Stimulated activated naive B cell treated with anti-CD40 and anti-IgM and Interleukin-4, amounts not matched to agents 10 μg/mL and 1 μg/mL and 100 μg/mL, for 72 hours (primary cell): ENCODE data around the gene ZNF750.
"Not testable (repeated sequence)": the region's sequence is repeated elsewhere in the genome, so short reads cannot be mapped to it uniquely, and the experiment has no call there.

Source experiments
- ATAC-seq, 2 donors: fragments of 150-1000 bp; cut with Tn5 transposase; replicated peaks; 2 replicates each; pipeline ENCODE4 v1.10.0; 2021; ENCODE audit warnings: moderate library complexity in 1 of 2
- DNase-seq: peaks from one replicate; pipeline ENCODE4 v3.0.0; 2021
- H3K27ac Mint-ChIP-seq: one replicate; pipeline ENCODE4 v1.8.0; 2022; ENCODE audit warnings: mild to moderate bottlenecking, mixed read lengths
- H3K27me3 Mint-ChIP-seq, 2 donors: one replicate each; pipeline ENCODE4 v1.8.0; 2022; ENCODE audit warnings: mixed read lengths in 2 of 2
- H3K36me3 Mint-ChIP-seq, 2 donors: one replicate each; pipeline ENCODE4 v1.8.0; 2022; ENCODE audit warnings: mixed read lengths in 2 of 2, mild to moderate bottlenecking in 1 of 2
- H3K4me1 Mint-ChIP-seq, 2 donors: one replicate each; pipeline ENCODE4 v1.8.0; 2022; ENCODE audit warnings: mixed read lengths in 2 of 2, mild to moderate bottlenecking in 1 of 2
- H3K4me3 Mint-ChIP-seq, 2 donors: one replicate each; pipeline ENCODE4 v1.8.0; 2022; ENCODE audit warnings: mild to moderate bottlenecking in 2 of 2, mixed read lengths in 2 of 2, moderate library complexity in 1 of 2
- H3K9me3 Mint-ChIP-seq, 2 donors: one replicate each; pipeline ENCODE4 v1.8.0; 2022; ENCODE audit warnings: mixed read lengths in 2 of 2, mild to moderate bottlenecking in 1 of 2

Gene ZNF750

DNA sequence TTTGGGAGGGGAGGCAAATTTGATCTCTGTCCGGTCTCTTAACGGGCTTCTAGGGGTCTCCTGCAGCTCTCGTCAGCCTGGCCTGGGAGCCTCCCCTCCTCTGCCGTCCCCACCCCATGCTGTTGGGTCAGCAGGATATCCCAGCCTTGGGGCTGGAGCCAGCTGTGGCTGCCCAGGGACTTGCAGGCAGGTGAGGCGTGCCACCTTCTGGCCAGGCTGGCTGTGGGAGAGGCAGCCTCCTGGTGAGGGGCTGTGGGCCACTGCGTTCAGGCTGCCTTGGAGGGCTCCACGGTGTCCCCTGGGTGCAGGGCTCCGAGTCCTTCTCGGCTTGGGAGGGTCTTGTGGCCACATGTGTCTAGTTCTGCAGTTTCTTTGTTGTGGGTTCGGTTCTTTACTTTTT is 53.4 kb downstream of the ZNF750 start:
- Mint-ChIP-seq H3K4me3 (no peak overlapping the region), H3K27me3 (no peaks in the 10 kb centered on the region), H3K36me3 (peaks cover 17 to 51% of the 10 kb centered on the region in 2 donors), H3K4me1 (peaks cover 21 to 38% of the 10 kb centered on the region in 2 donors), H3K27ac (no peak overlapping the region), H3K9me3 (no peaks in the 10 kb centered on the region)
- ATAC-seq (no peak), DNase-seq (no peak)

GRCh38 chr17:82785581-82785980 is 54.2 kb downstream of the ZNF750 start:
- not testable (repeated sequence) for H3K9me3 Mint-ChIP-seq, DNase-seq, ATAC-seq, H3K4me3 Mint-ChIP-seq, H3K27me3 Mint-ChIP-seq, H3K27ac Mint-ChIP-seq
- peaks cover 17 to 50% of the 10 kb centered on the region in 2 donors for H3K36me3 Mint-ChIP-seq
- peaks cover 19 to 38% of the 10 kb centered on the region in 2 donors for H3K4me1 Mint-ChIP-seq

GRCh38 chr17:82783498-82783897 is 56.3 kb downstream of the ZNF750 start:
- Mint-ChIP-seq H3K27me3 (no peaks in the 10 kb centered on the region), H3K9me3 (no peaks in the 10 kb centered on the region), H3K36me3 (peaks cover 8 to 43% of the 10 kb centered on the region in 2 donors), H3K27ac (no peak overlapping the region), H3K4me3 (no peak overlapping the region), H3K4me1 (peaks cover 17 to 25% of the 10 kb centered on the region in 2 donors)
- no peak for ATAC-seq
- DNase-seq, result no peak

- ATAC-seq, result no peak
- peaks cover 14 to 19% of the 10 kb centered on the region in 2 donors for H3K4me1 Mint-ChIP-seq
- H3K27me3 Mint-ChIP-seq, result no peaks in the 10 kb centered on the region
- DNase-seq, result no peak
- peaks cover 8 to 43% of the 10 kb centered on the region in 2 donors for H3K36me3 Mint-ChIP-seq
- no peaks in the 10 kb centered on the region for H3K9me3 Mint-ChIP-seq
- no peak overlapping the region for H3K27ac Mint-ChIP-seq
- H3K4me3 Mint-ChIP-seq, result no peak overlapping the region
Observed at GRCh38 chr17:82782657-82783207, 57.1 kb downstream of the ZNF750 start.

DNA sequence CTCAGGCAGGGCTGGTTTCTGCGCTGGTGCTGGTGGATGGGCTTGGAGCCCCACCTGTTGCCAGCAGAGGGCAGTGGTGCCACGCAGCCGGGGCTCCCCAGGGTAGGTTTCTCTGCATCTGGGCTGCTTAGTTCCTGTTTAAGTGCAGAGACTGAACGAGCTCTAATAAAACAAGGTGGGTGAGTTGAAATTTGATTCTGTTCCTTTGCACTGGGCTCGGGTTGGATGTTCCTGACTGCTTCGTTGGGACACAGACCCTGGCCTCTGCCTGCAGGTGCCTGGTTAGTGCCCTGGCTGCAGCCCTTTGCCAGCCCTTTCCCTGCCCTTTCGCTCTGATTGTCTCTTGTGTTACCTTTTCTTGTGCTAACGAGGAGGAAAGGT is 57.9 kb downstream of the ZNF750 start:
- H3K27me3 Mint-ChIP-seq, result no peaks in the 10 kb centered on the region
- H3K4me1 Mint-ChIP-seq, result peaks cover 15 to 19% of the 10 kb centered on the region in 2 donors
- ATAC-seq, result peak; percentile 100
- DNase-seq, result peak; percentile 79
- H3K36me3 Mint-ChIP-seq, result peaks cover 14 to 51% of the 10 kb centered on the region in 2 donors
- no peak overlapping the region for H3K27ac Mint-ChIP-seq
- peaks cover 5 to 6% of the 10 kb centered on the region in 2 donors for H3K9me3 Mint-ChIP-seq
- H3K4me3 Mint-ChIP-seq, result no peak overlapping the region

DNA sequence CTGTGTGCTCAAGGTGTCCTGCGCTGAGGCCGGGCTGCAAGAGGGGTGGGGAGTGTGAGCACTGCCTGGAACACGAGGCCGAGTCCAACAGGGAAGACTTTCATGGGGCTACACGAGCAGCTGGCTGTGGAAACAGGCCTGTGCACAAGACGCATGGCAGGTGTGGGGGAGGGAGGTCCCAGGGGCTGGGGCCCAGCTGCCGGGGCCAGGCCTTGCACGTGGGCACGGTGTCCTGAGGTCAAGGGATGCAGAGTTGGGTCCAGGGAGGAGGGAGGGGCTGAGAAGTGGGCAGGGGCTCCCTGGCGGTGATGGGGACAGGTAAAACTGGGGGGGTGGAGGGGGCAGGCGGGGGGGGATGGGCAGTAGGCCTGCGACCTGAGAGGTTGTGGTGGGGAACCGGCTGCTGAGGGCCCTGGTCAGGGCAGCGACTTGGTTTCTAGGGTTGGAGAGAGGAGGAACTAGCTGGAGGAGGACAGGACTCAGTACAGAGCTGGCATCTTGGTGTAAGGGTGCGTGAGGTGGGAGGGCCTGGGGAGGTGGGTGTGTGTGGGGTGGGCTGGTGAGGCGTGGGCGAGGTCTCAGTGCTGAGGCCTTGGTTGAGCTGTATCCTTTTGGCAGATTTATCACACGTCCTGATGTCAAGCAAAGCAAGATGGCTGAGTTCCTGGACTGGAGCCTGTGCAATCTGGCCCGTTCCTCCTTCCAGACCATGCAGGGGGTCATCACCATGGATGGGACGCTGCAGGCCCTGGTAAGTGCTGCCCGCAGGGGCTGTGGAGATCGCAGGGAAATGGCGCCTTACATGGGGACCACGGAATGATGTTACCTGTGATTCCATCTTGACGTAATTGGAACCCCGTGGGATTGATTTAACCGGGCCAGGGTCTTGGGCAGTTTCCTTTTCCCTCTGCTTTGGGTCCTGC is 58.6 kb downstream of the ZNF750 start:
- Mint-ChIP-seq H3K9me3 (peaks cover 5 to 6% of the 10 kb centered on the region in 2 donors), H3K36me3 (peaks cover 17 to 51% of the 10 kb centered on the region in 2 donors), H3K27ac (no peak overlapping the region), H3K27me3 (no peaks in the 10 kb centered on the region), H3K4me1 (peaks cover 19 to 25% of the 10 kb centered on the region in 2 donors), H3K4me3 (no peak overlapping the region)
- no peak for DNase-seq
- peak in 1 of 2 donors; percentile 9 for ATAC-seq

DNA sequence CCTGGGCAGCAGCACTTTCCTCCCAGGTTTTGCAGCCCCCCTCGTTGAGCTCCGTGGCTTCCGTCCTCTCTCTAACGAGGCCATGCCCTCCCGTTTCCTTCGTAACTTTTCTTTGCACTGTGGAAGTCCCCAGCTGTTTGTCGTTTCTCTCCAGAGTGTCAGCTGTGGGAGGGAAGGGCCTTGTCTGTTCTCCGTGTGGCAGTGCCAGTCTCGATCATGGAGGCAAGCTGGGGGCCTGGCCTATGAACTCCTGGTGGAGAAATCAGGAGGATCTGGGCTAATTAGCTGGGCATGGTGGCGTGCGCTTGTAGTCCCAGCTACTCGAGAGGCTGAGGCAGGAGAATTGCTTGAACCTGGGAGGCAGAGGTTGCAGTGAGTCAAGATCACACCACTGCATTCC is 59.6 kb downstream of the ZNF750 start:
- Mint-ChIP-seq H3K36me3 (peaks cover 18 to 51% of the 10 kb centered on the region in 2 donors), H3K27ac (peak overlapping the region; percentile 61), H3K4me3 (no peak overlapping the region), H3K9me3 (peaks cover 5 to 6% of the 10 kb centered on the region in 2 donors), H3K4me1 (peaks cover 22 to 36% of the 10 kb centered on the region in 2 donors), H3K27me3 (no peaks in the 10 kb centered on the region)
- ATAC-seq, result no peak
- no peak for DNase-seq

- Mint-ChIP-seq H3K27ac (no peak overlapping the region), H3K36me3 (peaks cover 18 to 49% of the 10 kb centered on the region in 2 donors), H3K27me3 (no peaks in the 10 kb centered on the region), H3K9me3 (peaks cover 5 to 6% of the 10 kb centered on the region in 2 donors), H3K4me1 (peaks cover 23 to 42% of the 10 kb centered on the region in 2 donors), H3K4me3 (no peak overlapping the region)
- DNase-seq (no peak), ATAC-seq (no peak)
Observed at GRCh38 chr17:82779541-82779940, 60.3 kb downstream of the ZNF750 start.
